Heart right ventricle (tissue), 16 donors: ENCODE measurements around the gene KLK10. TPM values are rescaled to one million over a fixed set of nuclear protein-coding genes. Genes with fewer than 3 reads are reported as not detected.

Experiments used
- ATAC-seq, 8 donors: fragments of 200-7000 bp; cut with Tn5 transposase; one replicate each; pipeline ENCODE4 v1.9.1; 2020; ENCODE audit warnings: mild to moderate bottlenecking in 8 of 8, moderate library complexity in 8 of 8, moderate number of reproducible peaks in 1 of 8
- DNase-seq, 2 donors: peaks; one replicate each; pipeline ENCODE4 v3.0.0-alpha.2; 2020
- H3K27ac ChIP-seq, 10 donors: fragments of 200-600 bp; sonication (generic) in 2 of 10; one replicate each; pipeline versions ENCODE4 v1.5.0 to v1.8.0; 2020 to 2022; ENCODE audit warnings: mild to moderate bottlenecking in 3 of 10
- H3K27me3 ChIP-seq, 7 donors: fragments of 200-600 bp; one replicate each; pipeline ENCODE4 v1.8.0; 2021 to 2022; ENCODE audit warnings: mild to moderate bottlenecking in 2 of 7
- H3K36me3 ChIP-seq, 9 donors: fragments of 200-600 bp; sonication (generic) in 1 of 9; one replicate each; pipeline versions ENCODE4 v1.5.0 to v1.8.0; 2020 to 2022; ENCODE audit warnings: mild to moderate bottlenecking in 2 of 9
- H3K4me1 ChIP-seq, 9 donors: fragments of 200-600 bp; sonication (generic) in 1 of 9; one replicate each; pipeline versions ENCODE4 v1.5.0 to v1.8.0; 2020 to 2022; ENCODE audit warnings: mild to moderate bottlenecking in 4 of 9
- H3K4me3 ChIP-seq, 10 donors: fragments of 200-600 bp; sonication (generic) in 2 of 10; one replicate each; pipeline versions ENCODE4 v1.5.0 to v1.8.0; 2020 to 2022; ENCODE audit warnings: mild to moderate bottlenecking in 7 of 10, moderate library complexity in 2 of 10
- H3K9me3 ChIP-seq, 11 donors: fragments of 200-600 bp in 10 of 11; sonication (generic) in 2 of 11; one replicate each; pipeline versions ENCODE4 v1.5.0 to v1.8.0; 2013 to 2022; ENCODE audit warnings: mild to moderate bottlenecking in 2 of 11, control low read depth in 1 of 11, moderate library complexity in 1 of 11
- WGBS, 2 donors: extraction: QIAGEN DNeasy Blood & Tissue Kit; methylation state at CpG; one replicate each; pipeline ENCODE4 v1.1.7; 2013; ENCODE audit warnings: inconsistent platforms in 1 of 2; 5-methylcytosine and 5-hydroxymethylcytosine counted together
- intact Hi-C, 10 donors: fragments of 100-400 bp; cut with DNase I; formaldehyde crosslinking; loops; one replicate each; pipeline versions ENCODE4 v1.11.1 to v1.14.2; 2022
- polyA plus RNA-seq, 2 donors: library from polyadenylated mRNA; stranded (reverse); fragments of 200-250 nt; gene quantifications; one replicate each; pipeline ENCODE4 v1.2.3, GENCODE V29; 2013
- total RNA-seq, 10 donors: library from RNA; stranded (reverse); fragmentation: NEBNext Ultra II Directional in 3 of 10; extraction: Animal tissue kit (Norgen Biotek cat#: 25700) in 3 of 10; gene quantifications; one replicate each; pipeline versions ENCODE4 v1.2.1 to v1.2.4, GENCODE V29; 2021 to 2023
- TF ChIP-seq, protein P1 (sequence below), 9 donors: fragments of 200-600 bp; sonication (generic) in 2 of 9; IDR thresholded peaks; one replicate each; pipeline versions ENCODE4 v1.5.0 to v1.8.0; 2021 to 2022; ENCODE audit warnings: antibody characterized with exemption in 9 of 9, mild to moderate bottlenecking in 5 of 9, moderate library complexity in 1 of 9
- donor health status: Arrhythmogenic right ventricular cardiomyopathy.
- donor health status: ischemic (EF 13 %, LVEDD 7.1; RV severe dilation, severe dysfunction).
- donor health status: healthy with polysubstance abuse.
- donor health status: DM: no; HTN: yes; CAD: no.
- donor health status: DM: no; HTN: no; CAD: no.
- donor health status: ischemic (EF 25% LVEDD 6.9; RV normal size, moderate dysfunction).
- donor health status: ischemic (EF 25% LVEDD 5.7; RV mildly dilated, moderate dysfunction).
- donor health status: healthy.
- donor health status: DM: yes; HTN: yes; CAD: no.
- donor health status: Ischemic cardiomyopathy.
- donor health status: ischemic (EF 35%, LVEDD 5.7; RV mildly dilated, moderate dysfunction).
- donor health status: nonischemic (EF 11% LVEDD 7.7; RV severe dilation, severe dysfunction).
- donor health status: DM: yes; HTN: yes; CAD: no.
- donor health status: PGD.
- donor health status: ischemic (EF 29% LVEDD 5.4; RV normal size, mild dysfunction).
- donor health status: nonischemic (EF 23%, LVEDD 6.1; RV moderate dilation, normal function).

KLK10 gene
- total and polyA plus RNA-seq, 12 donors = 0.16 to 1.8 (median 0.42) TPM; not detected in 6

GRCh38 chr19:51025401-51025800, 5.9 kb upstream of the KLK10 start:
- intact Hi-C loops = loop anchor here in 3 of 10 donors (5.0 to 10.0 kb wide), 4 partner anchors 57 to 149 kb away; partner anchors contain the start of gene KLK14 (in 1 of the 3)
- peak overlapping the region in 1 of 10 donors; percentile 44 for H3K27ac ChIP-seq
- ATAC-seq = no peak
- H3K4me1 ChIP-seq = peaks cover 0 to 16% (median 0%) of the 10 kb centered on the region in 9 donors
- TF ChIP-seq, protein P1, sequence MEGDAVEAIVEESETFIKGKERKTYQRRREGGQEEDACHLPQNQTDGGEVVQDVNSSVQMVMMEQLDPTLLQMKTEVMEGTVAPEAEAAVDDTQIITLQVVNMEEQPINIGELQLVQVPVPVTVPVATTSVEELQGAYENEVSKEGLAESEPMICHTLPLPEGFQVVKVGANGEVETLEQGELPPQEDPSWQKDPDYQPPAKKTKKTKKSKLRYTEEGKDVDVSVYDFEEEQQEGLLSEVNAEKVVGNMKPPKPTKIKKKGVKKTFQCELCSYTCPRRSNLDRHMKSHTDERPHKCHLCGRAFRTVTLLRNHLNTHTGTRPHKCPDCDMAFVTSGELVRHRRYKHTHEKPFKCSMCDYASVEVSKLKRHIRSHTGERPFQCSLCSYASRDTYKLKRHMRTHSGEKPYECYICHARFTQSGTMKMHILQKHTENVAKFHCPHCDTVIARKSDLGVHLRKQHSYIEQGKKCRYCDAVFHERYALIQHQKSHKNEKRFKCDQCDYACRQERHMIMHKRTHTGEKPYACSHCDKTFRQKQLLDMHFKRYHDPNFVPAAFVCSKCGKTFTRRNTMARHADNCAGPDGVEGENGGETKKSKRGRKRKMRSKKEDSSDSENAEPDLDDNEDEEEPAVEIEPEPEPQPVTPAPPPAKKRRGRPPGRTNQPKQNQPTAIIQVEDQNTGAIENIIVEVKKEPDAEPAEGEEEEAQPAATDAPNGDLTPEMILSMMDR (IDR thresholded peaks at IDR 0.05) = no peak
- no peaks in the 10 kb centered on the region for H3K36me3 ChIP-seq
- no peak overlapping the region for H3K4me3 ChIP-seq
- WGBS, 2 donors = 72 to 80% methylated on average over 6 of the region's 6 CpGs
- H3K9me3 ChIP-seq = no peaks in the 10 kb centered on the region
- H3K27me3 ChIP-seq = peaks cover 0 to 74% (median 44%) of the 10 kb centered on the region in 7 donors
- DNase-seq = no peak

GRCh38 chr19:51024924-51025323, 5.4 kb upstream of the KLK10 start:
- TF ChIP-seq, protein P1 (IDR thresholded peaks at IDR 0.05) = no peak
- WGBS, 2 donors = 55 to 57% methylated on average over 5 of the region's 5 CpGs
- Histone ChIP-seq H3K27me3 (peaks cover 0 to 76% (median 49%) of the 10 kb centered on the region in 7 donors), H3K36me3 (no peaks in the 10 kb centered on the region), H3K4me3 (no peak overlapping the region), H3K27ac (no peak overlapping the region), H3K9me3 (no peaks in the 10 kb centered on the region), H3K4me1 (peaks cover 0 to 19% (median 2%) of the 10 kb centered on the region in 9 donors)
- DNase-seq (no peak), ATAC-seq (no peak)
- intact Hi-C loops = loop anchor here in 7 of 10 donors (5.0 to 10.0 kb wide), 6 partner anchors 57 to 150 kb away; partner anchors contain the start of gene KLK14 (in 1 of the 7)

DNA sequence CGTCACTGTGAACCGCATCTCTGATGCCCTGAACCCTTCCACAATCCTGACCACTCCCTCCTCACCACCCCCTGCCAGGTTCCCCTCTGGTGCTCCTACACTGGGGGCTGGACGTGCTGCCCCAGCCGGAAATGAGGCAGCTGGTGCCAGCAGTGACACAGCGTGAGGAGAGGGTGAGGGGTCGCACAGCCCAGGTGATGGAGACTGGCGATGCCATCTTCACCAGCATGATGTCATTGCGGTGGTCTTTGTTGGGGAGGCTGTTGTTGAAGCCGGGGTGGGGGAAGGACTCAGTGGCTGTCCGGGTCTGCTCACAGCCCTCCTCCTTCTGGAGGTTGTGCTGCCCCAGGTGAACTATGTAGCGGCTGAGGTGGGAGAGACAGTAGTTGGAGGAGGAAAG, 4.4 kb upstream of the KLK10 start:
- H3K27me3 ChIP-seq = peaks cover 6 to 78% (median 49%) of the 10 kb centered on the region in 7 donors
- H3K4me3 ChIP-seq = no peak overlapping the region
- WGBS, 2 donors = 64 to 70% methylated on average over 11 of the region's 11 CpGs
- no peak overlapping the region for H3K27ac ChIP-seq
- no peak for ATAC-seq
- no peak for DNase-seq
- H3K9me3 ChIP-seq = no peaks in the 10 kb centered on the region
- no peaks in the 10 kb centered on the region for H3K36me3 ChIP-seq
- peaks cover 0 to 29% (median 12%) of the 10 kb centered on the region in 9 donors for H3K4me1 ChIP-seq
- intact Hi-C loops = loop anchor here in 7 of 10 donors (5.0 to 10.0 kb wide), 5 partner anchors 73 to 151 kb away; no protein-coding TSS in a partner anchor
- TF ChIP-seq, protein P1 (IDR thresholded peaks at IDR 0.05) = no peak

GRCh38 chr19:51022526-51022925, 3.0 kb upstream of the KLK10 start:
- Histone ChIP-seq H3K4me3 (no peak overlapping the region), H3K9me3 (no peaks in the 10 kb centered on the region), H3K36me3 (no peaks in the 10 kb centered on the region), H3K27me3 (peaks cover 16 to 78% (median 59%) of the 10 kb centered on the region in 7 donors), H3K4me1 (peaks cover 0 to 37% (median 24%) of the 10 kb centered on the region in 9 donors), H3K27ac (no peak overlapping the region)
- 61 to 65% methylated on average over 14 of the region's 14 CpGs for WGBS, 2 donors
- TF ChIP-seq, protein P1 (IDR thresholded peaks at IDR 0.05) = no peak
- DNase-seq (no peak), ATAC-seq (no peak)
- intact Hi-C loops = loop anchor here in 7 of 10 donors (1.0 to 10.0 kb wide), 6 partner anchors 73 to 152 kb away; no protein-coding TSS in a partner anchor
